HepG2 (cell line): ENCODE data around the gene PYCARD. TPM values are rescaled to one million over a fixed set of nuclear protein-coding genes. Genes with fewer than 3 reads are reported as not detected.

ENCODE experiments used
- ARID2 ChIP-seq: sonication (generic); formaldehyde crosslinking; IDR thresholded peaks from 2 replicates; pipeline ENCODE4 v1.8.1; 2022; ENCODE audit warnings: mild to moderate bottlenecking, missing genetic modification reagents, borderline replicate concordance
- ATRX ChIP-seq: sonication (generic); formaldehyde crosslinking; IDR thresholded peaks from 2 replicates; pipeline ENCODE4 v1.4.0; 2020; ENCODE audit warnings: missing genetic modification reagents, borderline replicate concordance
- CEBPG ChIP-seq: IDR thresholded peaks from 2 replicates; pipeline ENCODE4 v1.6.1; 2016
- EP300 ChIP-seq, 3 experiments: sonication (generic) in 1 of 3; formaldehyde crosslinking in 1 of 3; IDR thresholded peaks; 2 replicates each; pipeline versions ENCODE4 v1.5.1 to v1.6.1; 2011 to 2020; ENCODE audit warnings: low read depth in 2 of 3, low read length in 2 of 3, borderline replicate concordance in 1 of 3, improper control_type of control experiment in 1 of 3, mild to moderate bottlenecking in 1 of 3, missing genetic modification reagents in 1 of 3, moderate library complexity in 1 of 3
- MAFF ChIP-seq: IDR thresholded peaks from 2 replicates; pipeline ENCODE4 v1.6.1; 2011; ENCODE audit warnings: low read depth, low read length, improper control_type of control experiment
- MTF2 ChIP-seq: sonication (generic); formaldehyde crosslinking; IDR thresholded peaks from 2 replicates; pipeline ENCODE4 v1.5.0; 2020; ENCODE audit warnings: missing genetic modification reagents, borderline replicate concordance
- NONO ChIP-seq, 2 experiments: fragments of 450-650 bp in 1 of 2; sonication (generic) in 1 of 2; formaldehyde crosslinking in 1 of 2; IDR thresholded peaks in 1 of 2; conservative IDR thresholded peaks in 1 of 2; 2 replicates each; pipeline versions ENCODE4 v1.6.1 to v1.8.0; 2017 to 2022; ENCODE audit warnings: mild to moderate bottlenecking in 1 of 2, missing genetic modification reagents in 1 of 2, moderate library complexity in 1 of 2
- REPIN1 ChIP-seq: sonication (generic); formaldehyde crosslinking; IDR thresholded peaks from 2 replicates; pipeline ENCODE4 v1.8.0; 2022; ENCODE audit warnings: missing genetic modification reagents, low read depth, mild to moderate bottlenecking, borderline replicate concordance
- SETDB1 ChIP-seq: sonication (generic); formaldehyde crosslinking; IDR thresholded peaks from 2 replicates; pipeline ENCODE4 v1.5.1; 2020; ENCODE audit warnings: missing genetic modification reagents, mild to moderate bottlenecking, borderline replicate concordance
- TBX2 ChIP-seq: sonication (generic); formaldehyde crosslinking; IDR thresholded peaks from 2 replicates; pipeline ENCODE4 v1.5.0; 2020; ENCODE audit warnings: missing genetic modification reagents, mild to moderate bottlenecking, borderline replicate concordance
- UBTF ChIP-seq: sonication (generic); formaldehyde crosslinking; IDR thresholded peaks from 2 replicates; pipeline ENCODE4 v1.4.0; 2020; ENCODE audit warnings: mild to moderate bottlenecking, missing genetic modification reagents
- ZMYM3 ChIP-seq: sonication (generic); formaldehyde crosslinking; IDR thresholded peaks from 2 replicates; pipeline ENCODE4 v1.5.1; 2020; ENCODE audit warnings: mild to moderate bottlenecking, missing genetic modification reagents
- ZNF138 ChIP-seq: sonication (generic); formaldehyde crosslinking; IDR thresholded peaks from 2 replicates; pipeline ENCODE4 v1.5.0; 2020; ENCODE audit warnings: mild to moderate bottlenecking, low read depth, missing genetic modification reagents
- ZNF180 ChIP-seq: sonication (generic); formaldehyde crosslinking; IDR thresholded peaks from 2 replicates; pipeline ENCODE4 v1.4.0; 2020; ENCODE audit warnings: low read depth, missing genetic modification reagents, borderline replicate concordance
- ZNF232 ChIP-seq: sonication (generic); formaldehyde crosslinking; IDR thresholded peaks from 2 replicates; pipeline ENCODE4 v1.4.0; 2020; ENCODE audit warnings: missing genetic modification reagents, borderline replicate concordance
- ZNF260 ChIP-seq: sonication (generic); formaldehyde crosslinking; IDR thresholded peaks from 2 replicates; pipeline ENCODE4 v1.4.0; 2020; ENCODE audit warnings: missing genetic modification reagents, low read depth, mild to moderate bottlenecking, borderline replicate concordance
- polyA plus RNA-seq, 8 experiments: library from polyadenylated mRNA; depleted of rRNA in 3 of 8; stranded (reverse) in 7 of 8; unstranded in 1 of 8; fragments of >200 nt; fragmentation: Illumina TruSeq in 4 of 8; extraction: Trizol in 4 of 8; gene quantifications; 2 replicates each; pipeline versions ENCODE4 v1.2.1 to v1.2.3, GENCODE V29; 2011 to 2016; ENCODE audit warnings: low read depth in 4 of 8, missing spikeins in 1 of 8, mixed read lengths in 1 of 8; ENCODE audit not compliant: insufficient read depth in 1 of 8
- total RNA-seq, 5 experiments: library from RNA; depleted of rRNA; stranded (reverse); fragments of >200 nt; fragmentation: Illumina TruSeq; extraction: Trizol; gene quantifications; 2 replicates each; pipeline ENCODE4 v1.2.3, GENCODE V29; 2016; ENCODE audit warnings: low read depth in 1 of 5
- TF ChIP-seq, protein P1 (sequence below): sonication (generic); formaldehyde crosslinking; IDR thresholded peaks from 2 replicates; pipeline ENCODE4 v1.4.0; 2020; ENCODE audit warnings: missing genetic modification reagents
- TF ChIP-seq, protein P2 (sequence below): IDR thresholded peaks from 2 replicates; pipeline ENCODE4 v1.6.1; 2016

The PYCARD gene
- total and polyA plus RNA-seq, 2 of the 13 experiments (the other 11 are each of a cell fraction or from before 2014, with no cell fraction given), result 4.8 to 9.2 TPM

DNA sequence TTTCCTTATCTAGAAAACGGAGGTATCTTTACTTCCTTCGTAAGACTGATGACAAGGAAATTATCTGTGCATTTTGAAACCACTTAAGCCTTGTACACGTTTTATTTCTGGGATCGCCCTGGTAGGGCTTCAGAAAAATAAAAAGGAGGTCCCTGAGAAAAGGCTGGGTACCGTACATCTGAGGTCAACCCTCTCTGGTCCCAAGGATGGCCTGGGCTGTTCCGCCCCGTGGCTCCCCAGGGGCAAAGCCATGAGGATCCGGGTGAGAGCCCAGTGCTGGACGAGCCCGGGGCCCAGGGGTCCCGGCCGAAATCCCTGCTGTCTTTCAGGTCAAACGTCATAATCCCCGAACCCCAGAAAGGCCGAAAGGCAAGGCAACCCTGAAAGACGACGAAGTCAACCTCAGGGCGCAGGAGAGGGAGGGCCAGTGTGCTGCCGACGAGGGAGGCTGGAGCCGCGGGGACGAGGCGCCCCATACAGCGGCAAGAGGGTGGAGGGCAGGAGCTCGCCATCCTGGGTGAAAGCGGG is 23.3 kb downstream of the PYCARD start (continued):
- TF ChIP-seq TBX2 (CRISPR knock-in tag) (peak; percentile 0; the same call in 1 of the 2 replicates), ZNF180 (CRISPR knock-in tag) (no peak), NONO (IDR thresholded peaks at IDR 0.05) (no peak), NONO (CRISPR knock-in tag; conservative IDR thresholded peaks at IDR 0.05) (no peak), ZNF138 (CRISPR knock-in tag) (no peak), MAFF (no peak), ZNF232 (CRISPR knock-in tag) (peak; percentile 5; the same call in 1 of the 2 replicates), CEBPG (CRISPR knock-in tag) (no peak), ARID2 (CRISPR knock-in tag) (peak; percentile 9), ZNF260 (CRISPR knock-in tag) (0 out of 2 replicates have a peak, but pooled peaks have one; percentile 60), ATRX (CRISPR knock-in tag) (no peak), MTF2 (CRISPR knock-in tag) (no peak; the same call in 1 of the 2 replicates), EP300 (IDR thresholded peaks at IDR 0.05; ENCODE audit: low read depth in 2 of 2, low read length in 2 of 2) (no peak), EP300 (CRISPR knock-in tag; IDR thresholded peaks at IDR 0.05; ENCODE audit: borderline replicate concordance) (0 out of 2 replicates have a peak, but pooled peaks have one; percentile 15), ZMYM3 (CRISPR knock-in tag) (peak; percentile 95), UBTF (CRISPR knock-in tag) (peak; percentile 70; the same call in 1 of the 2 replicates), REPIN1 (CRISPR knock-in tag) (no peak), SETDB1 (CRISPR knock-in tag) (0 out of 2 replicates have a peak, but pooled peaks have one; percentile 57)
- TF ChIP-seq, protein P1, sequence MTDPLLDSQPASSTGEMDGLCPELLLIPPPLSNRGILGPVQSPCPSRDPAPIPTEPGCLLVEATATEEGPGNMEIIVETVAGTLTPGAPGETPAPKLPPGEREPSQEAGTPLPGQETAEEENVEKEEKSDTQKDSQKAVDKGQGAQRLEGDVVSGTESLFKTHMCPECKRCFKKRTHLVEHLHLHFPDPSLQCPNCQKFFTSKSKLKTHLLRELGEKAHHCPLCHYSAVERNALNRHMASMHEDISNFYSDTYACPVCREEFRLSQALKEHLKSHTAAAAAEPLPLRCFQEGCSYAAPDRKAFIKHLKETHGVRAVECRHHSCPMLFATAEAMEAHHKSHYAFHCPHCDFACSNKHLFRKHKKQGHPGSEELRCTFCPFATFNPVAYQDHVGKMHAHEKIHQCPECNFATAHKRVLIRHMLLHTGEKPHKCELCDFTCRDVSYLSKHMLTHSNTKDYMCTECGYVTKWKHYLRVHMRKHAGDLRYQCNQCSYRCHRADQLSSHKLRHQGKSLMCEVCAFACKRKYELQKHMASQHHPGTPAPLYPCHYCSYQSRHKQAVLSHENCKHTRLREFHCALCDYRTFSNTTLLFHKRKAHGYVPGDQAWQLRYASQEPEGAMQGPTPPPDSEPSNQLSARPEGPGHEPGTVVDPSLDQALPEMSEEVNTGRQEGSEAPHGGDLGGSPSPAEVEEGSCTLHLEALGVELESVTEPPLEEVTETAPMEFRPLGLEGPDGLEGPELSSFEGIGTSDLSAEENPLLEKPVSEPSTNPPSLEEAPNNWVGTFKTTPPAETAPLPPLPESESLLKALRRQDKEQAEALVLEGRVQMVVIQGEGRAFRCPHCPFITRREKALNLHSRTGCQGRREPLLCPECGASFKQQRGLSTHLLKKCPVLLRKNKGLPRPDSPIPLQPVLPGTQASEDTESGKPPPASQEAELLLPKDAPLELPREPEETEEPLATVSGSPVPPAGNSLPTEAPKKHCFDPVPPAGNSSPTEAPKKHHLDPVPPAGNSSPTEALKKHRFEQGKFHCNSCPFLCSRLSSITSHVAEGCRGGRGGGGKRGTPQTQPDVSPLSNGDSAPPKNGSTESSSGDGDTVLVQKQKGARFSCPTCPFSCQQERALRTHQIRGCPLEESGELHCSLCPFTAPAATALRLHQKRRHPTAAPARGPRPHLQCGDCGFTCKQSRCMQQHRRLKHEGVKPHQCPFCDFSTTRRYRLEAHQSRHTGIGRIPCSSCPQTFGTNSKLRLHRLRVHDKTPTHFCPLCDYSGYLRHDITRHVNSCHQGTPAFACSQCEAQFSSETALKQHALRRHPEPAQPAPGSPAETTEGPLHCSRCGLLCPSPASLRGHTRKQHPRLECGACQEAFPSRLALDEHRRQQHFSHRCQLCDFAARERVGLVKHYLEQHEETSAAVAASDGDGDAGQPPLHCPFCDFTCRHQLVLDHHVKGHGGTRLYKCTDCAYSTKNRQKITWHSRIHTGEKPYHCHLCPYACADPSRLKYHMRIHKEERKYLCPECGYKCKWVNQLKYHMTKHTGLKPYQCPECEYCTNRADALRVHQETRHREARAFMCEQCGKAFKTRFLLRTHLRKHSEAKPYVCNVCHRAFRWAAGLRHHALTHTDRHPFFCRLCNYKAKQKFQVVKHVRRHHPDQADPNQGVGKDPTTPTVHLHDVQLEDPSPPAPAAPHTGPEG (CRISPR knock-in tag), result 0 out of 2 replicates have a peak, but pooled peaks have one; percentile 33
- TF ChIP-seq, protein P2, sequence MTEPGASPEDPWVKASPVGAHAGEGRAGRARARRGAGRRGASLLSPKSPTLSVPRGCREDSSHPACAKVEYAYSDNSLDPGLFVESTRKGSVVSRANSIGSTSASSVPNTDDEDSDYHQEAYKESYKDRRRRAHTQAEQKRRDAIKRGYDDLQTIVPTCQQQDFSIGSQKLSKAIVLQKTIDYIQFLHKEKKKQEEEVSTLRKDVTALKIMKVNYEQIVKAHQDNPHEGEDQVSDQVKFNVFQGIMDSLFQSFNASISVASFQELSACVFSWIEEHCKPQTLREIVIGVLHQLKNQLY, result no peak
